Esophagus muscularis mucosa (tissue), 4 donors: ENCODE measurements around the gene CACNB4.

Source experiments
- EP300 ChIP-seq: sonication (generic); formaldehyde crosslinking; IDR thresholded peaks from one replicate; pipeline ENCODE4 v1.6.1; 2017; ENCODE audit warnings: antibody characterized with exemption
- POLR2A ChIP-seq: fragments of 450-650 bp; IDR thresholded peaks from one replicate; pipeline ENCODE4 v1.6.1; 2017; ENCODE audit warnings: antibody characterized with exemption, moderate library complexity, mild to moderate bottlenecking, low read depth
- TF ChIP-seq, protein P1 (sequence below), 3 experiments: fragments of 200-600 bp in 2 of 3; fragments of 450-650 bp in 1 of 3; sonication (generic) in 2 of 3; IDR thresholded peaks; one replicate each; pipeline ENCODE4 v1.5.1; 2017 to 2019; ENCODE audit warnings: antibody characterized with exemption in 3 of 3, mild to moderate bottlenecking in 2 of 3, moderate library complexity in 1 of 3

DNA sequence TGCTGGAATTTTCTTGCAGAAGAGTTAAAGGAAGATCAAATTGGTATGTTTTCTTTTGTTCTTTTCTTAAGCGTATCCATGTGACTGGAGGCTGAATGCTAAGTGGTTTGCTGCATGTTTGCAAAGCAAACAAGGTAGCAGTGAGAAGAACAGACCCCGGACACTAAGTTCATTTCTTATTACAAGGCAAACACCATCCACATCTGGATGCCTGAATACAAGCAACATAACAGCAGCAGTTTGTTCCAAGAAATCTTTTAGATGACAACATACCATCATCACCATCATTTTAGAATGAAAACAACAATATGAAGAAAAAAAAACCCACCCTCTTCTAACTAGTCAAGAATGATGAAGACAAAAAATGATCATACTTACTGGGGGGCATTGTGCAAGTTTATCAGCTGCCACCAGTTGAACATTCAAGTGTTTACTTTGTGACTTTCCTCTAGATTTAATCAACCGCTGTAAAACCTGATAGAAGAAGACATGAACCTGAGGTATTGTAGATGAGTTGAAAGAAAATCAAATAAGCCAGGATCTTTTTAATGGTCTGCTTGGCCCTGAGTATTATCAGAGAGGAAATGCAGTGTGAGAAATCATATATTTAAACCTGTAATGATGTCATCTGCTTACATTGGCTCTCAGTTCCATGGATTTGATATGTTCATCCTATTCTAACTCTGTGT lies 245.6 kb downstream of the CACNB4 start:
- TF ChIP-seq, protein P1, sequence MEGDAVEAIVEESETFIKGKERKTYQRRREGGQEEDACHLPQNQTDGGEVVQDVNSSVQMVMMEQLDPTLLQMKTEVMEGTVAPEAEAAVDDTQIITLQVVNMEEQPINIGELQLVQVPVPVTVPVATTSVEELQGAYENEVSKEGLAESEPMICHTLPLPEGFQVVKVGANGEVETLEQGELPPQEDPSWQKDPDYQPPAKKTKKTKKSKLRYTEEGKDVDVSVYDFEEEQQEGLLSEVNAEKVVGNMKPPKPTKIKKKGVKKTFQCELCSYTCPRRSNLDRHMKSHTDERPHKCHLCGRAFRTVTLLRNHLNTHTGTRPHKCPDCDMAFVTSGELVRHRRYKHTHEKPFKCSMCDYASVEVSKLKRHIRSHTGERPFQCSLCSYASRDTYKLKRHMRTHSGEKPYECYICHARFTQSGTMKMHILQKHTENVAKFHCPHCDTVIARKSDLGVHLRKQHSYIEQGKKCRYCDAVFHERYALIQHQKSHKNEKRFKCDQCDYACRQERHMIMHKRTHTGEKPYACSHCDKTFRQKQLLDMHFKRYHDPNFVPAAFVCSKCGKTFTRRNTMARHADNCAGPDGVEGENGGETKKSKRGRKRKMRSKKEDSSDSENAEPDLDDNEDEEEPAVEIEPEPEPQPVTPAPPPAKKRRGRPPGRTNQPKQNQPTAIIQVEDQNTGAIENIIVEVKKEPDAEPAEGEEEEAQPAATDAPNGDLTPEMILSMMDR (IDR thresholded peaks at IDR 0.05): no peak
- TF ChIP-seq POLR2A (no peak), EP300 (no peak)
